Choroid plexus epithelial cell (primary cell): Measurements from ENCODE around the gene RAC2.
A peak's percentile ranks its signal among the peaks of the same experiment; 100 is the strongest.

ENCODE experiments used
- DNase-seq: peaks from one replicate; pipeline ENCODE4 v3.0.0-alpha.2; 2010; ENCODE audit warnings: low read depth
- H3K4me3 ChIP-seq: 2 replicates; pipeline ENCODE4 v1.5.1; 2011; ENCODE audit warnings: low read depth, mild to moderate bottlenecking, control low read depth, low read length, moderate library complexity
- TF ChIP-seq, protein P1 (sequence below): conservative IDR thresholded peaks from 2 replicates; pipeline ENCODE4 v1.5.1; 2011; ENCODE audit warnings: low read depth, mild to moderate bottlenecking, control low read depth, inconsistent platforms, low read length, moderate library complexity

Gene RAC2

DNA sequence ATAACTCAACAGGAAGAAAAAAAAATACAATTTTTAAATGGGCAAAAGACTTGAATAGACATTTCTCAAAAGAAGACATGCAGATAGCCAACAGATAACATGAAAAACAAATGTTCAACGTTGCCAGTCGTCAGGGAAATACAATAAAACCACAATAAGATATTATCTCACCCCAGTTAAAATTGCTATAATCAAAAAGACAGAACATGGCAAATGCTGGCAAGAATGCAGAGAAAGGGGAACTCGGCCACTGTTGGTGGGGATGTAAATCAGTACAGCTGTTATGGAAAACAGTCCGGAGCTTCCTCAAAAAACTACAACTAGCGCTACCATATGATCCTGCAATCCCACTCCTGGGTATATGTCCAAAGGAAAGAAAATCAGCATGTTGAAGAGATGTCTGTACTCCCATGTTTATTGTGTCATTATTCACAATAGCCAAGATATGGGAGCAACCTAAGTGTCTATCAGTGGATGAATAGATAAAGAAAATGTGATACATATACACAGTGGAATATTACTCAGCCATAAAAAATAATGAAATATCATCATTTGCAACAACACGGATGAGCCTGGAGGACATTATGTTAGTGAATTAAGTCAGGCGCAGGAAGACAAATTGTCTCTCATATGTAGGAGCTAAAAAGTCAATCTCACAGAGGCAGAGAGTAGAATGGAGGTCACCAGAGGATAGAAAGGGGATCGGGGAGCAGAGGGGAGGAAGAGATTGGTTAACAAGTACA is 26.0 kb upstream of the RAC2 start:
- TF ChIP-seq, protein P1, sequence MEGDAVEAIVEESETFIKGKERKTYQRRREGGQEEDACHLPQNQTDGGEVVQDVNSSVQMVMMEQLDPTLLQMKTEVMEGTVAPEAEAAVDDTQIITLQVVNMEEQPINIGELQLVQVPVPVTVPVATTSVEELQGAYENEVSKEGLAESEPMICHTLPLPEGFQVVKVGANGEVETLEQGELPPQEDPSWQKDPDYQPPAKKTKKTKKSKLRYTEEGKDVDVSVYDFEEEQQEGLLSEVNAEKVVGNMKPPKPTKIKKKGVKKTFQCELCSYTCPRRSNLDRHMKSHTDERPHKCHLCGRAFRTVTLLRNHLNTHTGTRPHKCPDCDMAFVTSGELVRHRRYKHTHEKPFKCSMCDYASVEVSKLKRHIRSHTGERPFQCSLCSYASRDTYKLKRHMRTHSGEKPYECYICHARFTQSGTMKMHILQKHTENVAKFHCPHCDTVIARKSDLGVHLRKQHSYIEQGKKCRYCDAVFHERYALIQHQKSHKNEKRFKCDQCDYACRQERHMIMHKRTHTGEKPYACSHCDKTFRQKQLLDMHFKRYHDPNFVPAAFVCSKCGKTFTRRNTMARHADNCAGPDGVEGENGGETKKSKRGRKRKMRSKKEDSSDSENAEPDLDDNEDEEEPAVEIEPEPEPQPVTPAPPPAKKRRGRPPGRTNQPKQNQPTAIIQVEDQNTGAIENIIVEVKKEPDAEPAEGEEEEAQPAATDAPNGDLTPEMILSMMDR: no peak
- no peak for DNase-seq
- H3K4me3 ChIP-seq: no peak overlapping the region

DNA sequence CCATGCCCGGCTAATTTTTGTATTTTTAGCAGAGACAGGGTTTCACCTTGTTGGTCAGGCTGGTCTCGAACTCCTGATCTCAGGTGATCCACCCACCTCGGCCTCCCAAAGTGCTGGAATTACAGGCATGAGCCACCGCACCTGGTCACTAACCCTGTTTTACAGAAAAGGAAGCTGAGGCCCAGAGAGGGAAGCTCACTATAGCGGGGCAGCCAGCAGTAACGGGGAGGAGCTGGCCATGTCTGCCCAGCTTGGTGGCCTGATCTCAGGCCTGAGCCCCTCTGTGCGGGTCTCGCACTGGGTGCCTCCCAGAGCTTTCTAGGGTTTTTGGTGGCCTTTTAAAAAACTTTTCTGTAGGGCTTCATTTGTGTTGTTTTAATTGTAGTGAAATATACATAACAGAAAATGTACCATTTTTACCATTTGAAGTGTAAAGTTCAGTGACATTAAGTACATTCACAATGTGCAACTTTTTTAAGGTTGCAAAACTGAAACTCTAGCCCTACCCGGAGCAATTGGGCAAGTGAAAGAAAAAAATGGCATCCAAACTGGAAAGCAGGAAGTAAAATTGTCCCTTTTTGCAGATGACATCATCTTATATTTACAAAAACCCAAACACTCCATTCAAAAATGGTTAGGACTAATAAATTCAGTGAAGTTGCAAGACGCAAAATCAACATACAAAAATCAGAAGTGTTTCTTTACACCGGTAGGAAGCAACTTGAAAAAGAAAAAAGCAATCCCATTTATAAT is 23.8 kb upstream of the RAC2 start:
- no peak for DNase-seq
- H3K4me3 ChIP-seq: no peak overlapping the region
- TF ChIP-seq, protein P1: no peak

DNA sequence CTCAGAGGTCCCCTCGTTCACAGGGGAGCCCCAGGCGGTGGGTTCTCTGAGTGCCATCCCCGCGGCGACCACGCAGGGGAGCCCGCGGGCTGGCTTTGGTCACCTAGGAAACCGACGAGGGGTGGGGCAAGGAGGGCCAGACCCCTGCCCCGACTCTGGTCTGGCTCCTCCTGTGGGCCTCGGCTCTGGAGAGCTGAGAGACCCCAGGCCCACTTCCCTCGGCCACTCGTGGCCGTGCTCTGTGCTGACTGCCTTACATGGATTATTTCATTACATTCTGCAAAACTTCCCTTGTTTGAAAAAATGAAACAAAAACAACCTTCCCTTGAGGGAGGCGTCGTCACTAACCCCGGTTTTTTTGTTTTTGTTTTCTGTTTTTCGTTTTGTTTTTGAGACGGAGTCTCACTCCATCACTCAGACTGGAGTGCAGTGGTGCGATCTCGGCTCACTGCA is 23.1 kb upstream of the RAC2 start:
- peak overlapping the region; percentile 62 for H3K4me3 ChIP-seq
- TF ChIP-seq, protein P1: peak; percentile 83
- DNase-seq: peak; percentile 46

DNA sequence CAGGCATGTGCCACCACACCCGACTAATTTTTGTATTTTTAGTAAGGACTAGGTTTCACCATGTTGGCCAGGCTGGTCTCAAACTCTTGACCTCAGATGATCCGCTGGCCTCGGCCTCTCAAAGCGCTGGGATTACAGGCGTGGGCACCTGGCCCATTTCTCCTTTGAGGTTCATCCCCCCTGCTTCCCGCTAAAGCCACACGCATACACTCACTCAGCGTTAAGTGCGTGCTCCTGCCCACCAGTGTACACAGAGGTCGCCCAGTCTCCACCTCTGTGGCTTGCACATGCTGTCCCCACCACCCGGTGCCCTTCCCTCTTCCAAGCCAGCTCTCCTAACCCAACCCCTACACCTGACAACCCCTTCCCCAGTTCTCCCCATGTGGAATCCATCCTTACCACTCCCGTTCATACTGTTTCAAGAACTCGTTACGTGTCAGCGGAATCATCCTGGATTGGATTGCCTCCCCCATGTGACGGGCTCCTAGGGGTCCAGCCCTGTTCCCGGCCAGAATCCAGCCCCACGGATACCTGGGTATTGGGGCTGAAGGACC is 22.6 kb upstream of the RAC2 start:
- peak overlapping the region; percentile 62 for H3K4me3 ChIP-seq
- TF ChIP-seq, protein P1: no peak
- no peak for DNase-seq

DNA sequence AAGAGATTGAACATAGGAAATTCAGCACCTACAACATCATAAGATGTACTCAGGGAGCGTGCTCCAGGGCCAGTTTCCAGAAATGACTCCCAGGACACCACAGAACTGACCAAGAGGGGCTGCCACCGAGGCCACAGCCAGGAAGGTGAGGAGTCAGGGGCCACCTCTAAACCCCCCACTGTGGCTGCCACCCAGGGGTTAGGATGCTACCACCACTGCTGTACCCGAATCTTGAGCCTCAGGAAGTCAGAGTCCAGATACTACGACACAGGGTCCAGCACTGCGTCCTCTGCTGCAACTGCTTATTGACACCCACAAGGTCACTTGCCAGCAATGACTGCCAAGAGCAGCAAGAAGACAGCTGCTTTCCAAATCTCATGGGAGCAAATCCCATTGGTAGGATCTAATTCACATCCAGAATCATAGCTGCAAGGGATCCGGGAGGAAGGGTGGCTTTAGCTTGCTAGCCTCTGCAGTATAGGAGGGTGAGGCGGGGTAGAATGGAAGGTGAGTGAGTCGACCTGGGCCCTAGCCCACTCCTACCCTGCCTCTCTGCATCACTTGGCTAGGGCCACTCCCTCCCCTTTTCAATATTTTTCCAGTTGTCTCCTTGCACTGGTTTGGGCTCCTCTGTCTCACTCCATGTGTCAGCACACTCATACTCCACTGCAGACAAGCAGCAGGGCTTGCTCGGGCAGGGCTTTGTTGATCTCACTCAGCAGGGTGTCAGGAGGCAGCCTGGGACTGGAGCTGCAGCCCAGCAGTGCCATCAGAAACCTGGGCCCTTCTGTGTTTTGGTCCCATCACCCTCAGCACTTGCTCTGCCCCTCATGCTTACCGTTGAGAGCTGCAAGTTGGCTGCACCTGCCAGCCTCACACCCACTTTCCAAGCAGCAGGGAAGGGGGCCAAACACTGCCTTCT is 20.2 kb upstream of the RAC2 start:
- no peak overlapping the region for H3K4me3 ChIP-seq
- no peak for DNase-seq
- TF ChIP-seq, protein P1: no peak

DNA sequence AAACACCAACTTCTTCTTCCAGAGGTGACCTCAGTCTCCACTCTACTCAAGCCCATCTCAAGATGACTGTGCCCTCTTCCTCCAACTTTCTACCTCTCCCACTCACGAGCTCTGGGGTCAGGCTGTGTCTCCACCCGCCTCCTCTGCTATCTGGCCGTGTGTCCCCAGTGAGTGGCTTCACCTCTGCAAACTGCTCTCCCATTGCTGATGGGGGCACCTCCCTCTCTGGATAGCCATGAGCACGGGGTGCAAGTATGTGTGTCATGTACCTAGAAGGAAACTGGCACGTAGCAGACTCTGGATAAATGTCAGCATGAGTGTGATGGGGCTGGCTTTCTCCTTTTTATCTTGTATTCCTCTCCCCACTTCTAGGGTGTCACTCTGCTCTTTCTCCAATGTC is 18.3 kb upstream of the RAC2 start:
- TF ChIP-seq, protein P1: no peak
- H3K4me3 ChIP-seq: no peak overlapping the region
- no peak for DNase-seq
